ENCODE results near the gene ESPN. TPM values are rescaled to one million over a fixed set of nuclear protein-coding genes. Genes with fewer than 3 reads are reported as not detected.

ESPN gene
- total RNA-seq, 1 donor from 2014 or later, result 25.7 TPM

DNA sequence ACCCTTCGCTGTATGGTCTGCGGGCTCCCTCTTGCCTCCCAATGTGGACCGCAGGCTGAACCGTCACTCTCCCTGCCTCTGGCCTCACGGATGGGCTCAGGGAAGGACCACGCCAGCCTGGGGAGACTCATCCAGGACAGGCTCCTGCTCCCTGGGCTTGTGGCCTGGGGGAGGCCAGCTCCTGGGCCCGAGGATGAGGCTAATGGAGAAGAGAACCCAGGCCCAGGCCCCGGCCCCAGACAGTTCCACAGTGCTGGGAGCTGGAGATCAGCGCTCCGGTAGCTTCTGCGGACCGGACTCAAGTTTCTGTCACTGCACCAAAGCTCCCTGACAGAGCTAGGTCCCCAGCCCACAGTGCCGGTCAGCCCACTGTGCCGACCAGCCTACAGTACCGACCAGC lies 80.3 kb downstream of the ESPN start:
- no peak overlapping the region for H3K27ac Mint-ChIP-seq (ENCODE audit: unreplicated experiment)
- peaks cover 10% of the 10 kb centered on the region for H3K4me1 Mint-ChIP-seq (ENCODE audit: low read depth, unreplicated experiment)
- no peak for DNase-seq
- TF ChIP-seq, protein P1, sequence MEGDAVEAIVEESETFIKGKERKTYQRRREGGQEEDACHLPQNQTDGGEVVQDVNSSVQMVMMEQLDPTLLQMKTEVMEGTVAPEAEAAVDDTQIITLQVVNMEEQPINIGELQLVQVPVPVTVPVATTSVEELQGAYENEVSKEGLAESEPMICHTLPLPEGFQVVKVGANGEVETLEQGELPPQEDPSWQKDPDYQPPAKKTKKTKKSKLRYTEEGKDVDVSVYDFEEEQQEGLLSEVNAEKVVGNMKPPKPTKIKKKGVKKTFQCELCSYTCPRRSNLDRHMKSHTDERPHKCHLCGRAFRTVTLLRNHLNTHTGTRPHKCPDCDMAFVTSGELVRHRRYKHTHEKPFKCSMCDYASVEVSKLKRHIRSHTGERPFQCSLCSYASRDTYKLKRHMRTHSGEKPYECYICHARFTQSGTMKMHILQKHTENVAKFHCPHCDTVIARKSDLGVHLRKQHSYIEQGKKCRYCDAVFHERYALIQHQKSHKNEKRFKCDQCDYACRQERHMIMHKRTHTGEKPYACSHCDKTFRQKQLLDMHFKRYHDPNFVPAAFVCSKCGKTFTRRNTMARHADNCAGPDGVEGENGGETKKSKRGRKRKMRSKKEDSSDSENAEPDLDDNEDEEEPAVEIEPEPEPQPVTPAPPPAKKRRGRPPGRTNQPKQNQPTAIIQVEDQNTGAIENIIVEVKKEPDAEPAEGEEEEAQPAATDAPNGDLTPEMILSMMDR (IDR thresholded peaks at IDR 0.05; ENCODE audit: partially characterized antibody, unreplicated experiment), result no peak
- no peaks in the 10 kb centered on the region for H3K36me3 Mint-ChIP-seq (ENCODE audit: unreplicated experiment)
- H3K4me3 Mint-ChIP-seq (ENCODE audit: unreplicated experiment), result no peak overlapping the region
- peaks cover 6% of the 10 kb centered on the region for H3K9me3 Mint-ChIP-seq (ENCODE audit: unreplicated experiment)
- H3K27me3 Mint-ChIP-seq (ENCODE audit: unreplicated experiment), result peaks cover 4% of the 10 kb centered on the region

DNA sequence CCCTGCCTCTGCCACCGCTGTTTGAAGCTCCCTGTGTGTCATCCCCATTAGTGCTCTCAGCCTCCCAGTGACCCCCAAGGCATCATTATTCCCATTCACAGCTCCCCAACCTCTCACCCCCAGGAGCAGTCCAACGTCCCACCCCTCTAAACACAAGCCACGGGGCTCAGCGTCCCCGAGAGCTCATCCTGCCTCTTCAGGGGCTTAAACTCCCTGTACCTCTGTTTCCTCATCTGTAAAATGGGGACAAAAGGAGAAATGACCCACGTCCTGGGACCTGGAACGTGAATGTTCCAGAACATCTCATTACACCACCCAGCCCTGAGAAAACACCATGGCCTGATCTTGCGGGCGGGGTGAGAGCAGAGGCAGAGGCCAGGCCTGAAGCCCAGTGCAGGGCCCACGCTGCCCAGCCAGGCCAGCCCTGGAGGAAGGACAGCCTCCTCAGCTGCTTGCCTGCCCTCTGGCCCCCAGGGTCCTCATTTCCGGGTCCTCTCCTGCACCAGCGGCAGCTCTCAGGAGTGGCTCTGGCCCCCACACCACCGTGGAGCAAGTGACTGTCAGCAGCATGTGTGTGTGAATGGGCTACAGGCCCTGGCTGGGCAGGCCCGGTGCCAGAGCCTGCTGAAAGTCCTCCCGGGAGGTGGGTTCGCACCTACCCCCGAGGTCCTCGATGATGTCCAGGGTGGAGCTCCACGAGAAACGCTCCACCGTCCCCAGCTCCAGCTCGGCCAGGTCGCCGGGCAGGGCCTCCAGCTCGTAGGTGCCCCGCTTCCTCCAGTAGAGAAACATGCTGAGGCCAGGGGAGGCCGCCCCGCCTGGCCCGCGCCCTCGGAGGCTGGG lies 81.0 kb downstream of the ESPN start:
- TF ChIP-seq, protein P1 (IDR thresholded peaks at IDR 0.05; ENCODE audit: partially characterized antibody, unreplicated experiment), result no peak
- Mint-ChIP-seq H3K36me3 (ENCODE audit: unreplicated experiment) (no peaks in the 10 kb centered on the region), H3K27me3 (ENCODE audit: unreplicated experiment) (peaks cover 4% of the 10 kb centered on the region), H3K4me1 (ENCODE audit: low read depth, unreplicated experiment) (peaks cover 10% of the 10 kb centered on the region), H3K4me3 (ENCODE audit: unreplicated experiment) (no peak overlapping the region), H3K27ac (ENCODE audit: unreplicated experiment) (no peak overlapping the region), H3K9me3 (ENCODE audit: unreplicated experiment) (peaks cover 6% of the 10 kb centered on the region)
- DNase-seq, result no peak

DNA sequence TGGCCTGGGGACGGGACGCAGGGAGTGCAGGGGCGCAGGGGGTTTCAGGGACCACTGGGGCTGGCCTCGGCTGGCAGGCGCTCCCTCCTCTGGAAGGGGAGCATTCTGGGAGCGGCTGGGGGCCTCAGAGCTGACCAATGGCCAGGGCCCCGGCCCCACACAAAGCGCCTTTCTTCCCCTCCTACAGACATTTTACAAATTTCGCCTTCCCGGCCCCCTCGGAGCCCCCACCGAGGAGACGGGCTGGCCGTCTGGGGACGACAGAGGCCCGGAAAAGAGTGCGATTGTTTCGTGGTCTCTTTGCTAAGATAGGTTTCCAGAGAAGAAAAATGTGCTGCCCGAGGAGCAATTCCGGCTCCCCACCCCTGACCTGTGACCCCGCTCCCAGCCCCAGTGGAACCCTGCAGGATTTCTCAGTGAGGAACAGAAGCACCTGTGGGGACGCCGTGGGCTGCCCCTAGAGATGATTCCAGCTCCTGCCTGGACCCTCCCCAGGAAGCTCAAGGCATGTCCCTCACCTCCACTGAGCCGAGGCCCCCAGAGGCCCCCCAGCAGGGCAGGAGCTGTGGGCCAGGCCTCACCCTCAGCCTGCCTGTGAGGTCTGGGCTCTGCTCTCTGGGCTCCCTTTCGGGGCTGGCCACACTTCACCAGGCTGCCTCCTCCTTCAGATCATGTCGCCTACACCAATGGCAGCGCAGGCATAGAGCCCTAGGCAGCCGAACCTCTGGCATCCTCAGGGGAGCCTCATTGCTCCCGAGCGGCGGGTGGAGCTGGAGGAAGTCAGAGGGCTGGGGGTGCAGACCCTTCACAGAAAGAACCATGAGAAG lies 81.8 kb downstream of the ESPN start:
- TF ChIP-seq, protein P1 (IDR thresholded peaks at IDR 0.05; ENCODE audit: partially characterized antibody, unreplicated experiment), result no peak
- Mint-ChIP-seq H3K4me3 (ENCODE audit: unreplicated experiment) (no peak overlapping the region), H3K27ac (ENCODE audit: unreplicated experiment) (no peak overlapping the region), H3K36me3 (ENCODE audit: unreplicated experiment) (no peaks in the 10 kb centered on the region), H3K27me3 (ENCODE audit: unreplicated experiment) (peaks cover 1% of the 10 kb centered on the region), H3K4me1 (ENCODE audit: low read depth, unreplicated experiment) (peaks cover 6% of the 10 kb centered on the region), H3K9me3 (ENCODE audit: unreplicated experiment) (peaks cover 6% of the 10 kb centered on the region)
- no peak for DNase-seq

DNA sequence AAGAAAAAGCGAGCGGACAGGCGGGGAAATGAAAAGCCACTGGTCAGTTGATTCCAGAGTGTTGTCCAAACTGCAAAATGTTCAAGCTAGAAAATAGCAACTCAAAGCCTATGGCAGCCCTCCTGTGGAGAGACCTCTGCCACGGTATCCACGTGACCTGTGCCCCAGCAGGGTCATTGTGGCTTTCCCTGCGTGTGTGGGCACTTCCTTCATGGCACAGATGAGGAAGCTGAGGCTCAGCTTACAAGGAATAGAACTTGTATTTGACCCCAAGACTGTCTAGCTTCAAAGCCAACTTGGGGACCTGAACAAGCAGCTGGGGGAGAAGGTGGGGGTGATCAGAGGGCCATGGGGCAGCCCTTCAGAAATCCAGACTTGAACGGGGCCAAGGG lies 82.5 kb downstream of the ESPN start:
- Mint-ChIP-seq H3K27me3 (ENCODE audit: unreplicated experiment) (no peaks in the 10 kb centered on the region), H3K4me3 (ENCODE audit: unreplicated experiment) (no peak overlapping the region), H3K27ac (ENCODE audit: unreplicated experiment) (no peak overlapping the region), H3K9me3 (ENCODE audit: unreplicated experiment) (peaks cover 8% of the 10 kb centered on the region), H3K4me1 (ENCODE audit: low read depth, unreplicated experiment) (peaks cover 4% of the 10 kb centered on the region), H3K36me3 (ENCODE audit: unreplicated experiment) (no peaks in the 10 kb centered on the region)
- TF ChIP-seq, protein P1 (IDR thresholded peaks at IDR 0.05; ENCODE audit: partially characterized antibody, unreplicated experiment), result no peak
- DNase-seq, result no peak

All from glutamatergic neuron (in vitro differentiated cells).